Suprapubic skin (tissue), 4 donors: ENCODE data around the gene VAMP5.

Experiments used
- POLR2A ChIP-seq, 2 donors: fragments of 450-650 bp; IDR thresholded peaks; one replicate each; pipeline ENCODE4 v1.6.1; 2017; ENCODE audit warnings: antibody characterized with exemption in 2 of 2, mild to moderate bottlenecking in 2 of 2, moderate library complexity in 2 of 2
- POLR2AphosphoS5 ChIP-seq, 3 donors: sonication (generic); formaldehyde crosslinking; IDR thresholded peaks; one replicate each; pipeline ENCODE4 v1.6.1; 2017; ENCODE audit warnings: antibody characterized with exemption in 3 of 3
- TF ChIP-seq, protein P1 (sequence below), 2 donors: fragments of 200-600 bp in 1 of 2; fragments of 450-650 bp in 1 of 2; sonication (generic) in 1 of 2; IDR thresholded peaks; one replicate each; pipeline ENCODE4 v1.5.1; 2016 to 2019; ENCODE audit warnings: antibody characterized with exemption in 2 of 2, mild to moderate bottlenecking in 1 of 2, moderate library complexity in 1 of 2

DNA sequence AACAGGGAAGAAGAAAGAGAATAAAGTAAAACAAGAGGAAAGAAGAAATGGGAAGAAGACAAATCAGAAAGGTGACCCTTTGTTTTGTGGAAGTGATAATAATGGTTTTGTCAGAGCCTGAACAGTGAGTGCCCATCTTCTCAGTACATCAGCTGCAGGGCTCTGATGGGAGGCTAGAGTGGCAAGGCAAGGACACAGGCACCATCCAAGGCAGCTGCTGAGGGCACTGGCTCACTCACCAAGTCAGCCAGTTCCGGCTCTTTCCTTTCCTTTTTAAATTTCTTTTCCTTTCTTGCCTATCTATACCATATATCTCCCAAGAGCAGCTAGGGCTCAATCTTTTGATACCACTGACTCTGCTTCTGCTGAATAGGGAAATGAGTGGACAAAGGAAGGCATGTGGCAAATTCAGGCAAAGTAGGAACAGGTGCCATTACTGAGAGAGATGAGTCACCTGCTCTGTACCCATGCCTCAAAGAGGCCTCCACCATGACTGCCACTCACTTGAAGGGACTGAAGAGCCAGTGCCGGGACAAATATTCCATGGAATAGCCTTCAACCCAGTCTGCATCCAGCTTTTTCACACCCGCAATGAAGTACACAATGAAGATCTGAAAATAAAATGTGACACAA is 29.1 kb upstream of the VAMP5 start:
- TF ChIP-seq, protein P1, sequence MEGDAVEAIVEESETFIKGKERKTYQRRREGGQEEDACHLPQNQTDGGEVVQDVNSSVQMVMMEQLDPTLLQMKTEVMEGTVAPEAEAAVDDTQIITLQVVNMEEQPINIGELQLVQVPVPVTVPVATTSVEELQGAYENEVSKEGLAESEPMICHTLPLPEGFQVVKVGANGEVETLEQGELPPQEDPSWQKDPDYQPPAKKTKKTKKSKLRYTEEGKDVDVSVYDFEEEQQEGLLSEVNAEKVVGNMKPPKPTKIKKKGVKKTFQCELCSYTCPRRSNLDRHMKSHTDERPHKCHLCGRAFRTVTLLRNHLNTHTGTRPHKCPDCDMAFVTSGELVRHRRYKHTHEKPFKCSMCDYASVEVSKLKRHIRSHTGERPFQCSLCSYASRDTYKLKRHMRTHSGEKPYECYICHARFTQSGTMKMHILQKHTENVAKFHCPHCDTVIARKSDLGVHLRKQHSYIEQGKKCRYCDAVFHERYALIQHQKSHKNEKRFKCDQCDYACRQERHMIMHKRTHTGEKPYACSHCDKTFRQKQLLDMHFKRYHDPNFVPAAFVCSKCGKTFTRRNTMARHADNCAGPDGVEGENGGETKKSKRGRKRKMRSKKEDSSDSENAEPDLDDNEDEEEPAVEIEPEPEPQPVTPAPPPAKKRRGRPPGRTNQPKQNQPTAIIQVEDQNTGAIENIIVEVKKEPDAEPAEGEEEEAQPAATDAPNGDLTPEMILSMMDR (IDR thresholded peaks at IDR 0.05) = no peak
- TF ChIP-seq POLR2A (IDR thresholded peaks at IDR 0.05) (no peak), POLR2AphosphoS5 (IDR thresholded peaks at IDR 0.05) (no peak)
